Uterus (tissue), 2 donors: ENCODE results near the gene SPIRE1.

Experiments
- CTCF ChIP-seq, 4 experiments: fragments of 200-600 bp in 2 of 4; fragments of 450-650 bp in 2 of 4; sonication (generic) in 2 of 4; IDR thresholded peaks; one replicate each; pipeline ENCODE4 v1.5.1; 2016 to 2019; ENCODE audit warnings: antibody characterized with exemption in 4 of 4, mild to moderate bottlenecking in 2 of 4, moderate library complexity in 1 of 4
- POLR2A ChIP-seq, 2 donors: fragments of 450-650 bp; IDR thresholded peaks; one replicate each; pipeline ENCODE4 v1.6.1; 2016; ENCODE audit warnings: antibody characterized with exemption in 2 of 2, mild to moderate bottlenecking in 1 of 2, moderate library complexity in 1 of 2

GRCh38 chr18:12679183-12679786 is 21.4 kb upstream of the SPIRE1 start:
- TF ChIP-seq CTCF (IDR thresholded peaks at IDR 0.05) (no peak), POLR2A (IDR thresholded peaks at IDR 0.05) (peak in 1 of 2 donors; percentile 57)
